ENCODE results near the gene PROZ. TPM values are rescaled to one million over a fixed set of nuclear protein-coding genes. Genes with fewer than 3 reads are reported as not detected.

The PROZ gene
- total RNA-seq, 1 donor from 2014 or later: not detected

DNA sequence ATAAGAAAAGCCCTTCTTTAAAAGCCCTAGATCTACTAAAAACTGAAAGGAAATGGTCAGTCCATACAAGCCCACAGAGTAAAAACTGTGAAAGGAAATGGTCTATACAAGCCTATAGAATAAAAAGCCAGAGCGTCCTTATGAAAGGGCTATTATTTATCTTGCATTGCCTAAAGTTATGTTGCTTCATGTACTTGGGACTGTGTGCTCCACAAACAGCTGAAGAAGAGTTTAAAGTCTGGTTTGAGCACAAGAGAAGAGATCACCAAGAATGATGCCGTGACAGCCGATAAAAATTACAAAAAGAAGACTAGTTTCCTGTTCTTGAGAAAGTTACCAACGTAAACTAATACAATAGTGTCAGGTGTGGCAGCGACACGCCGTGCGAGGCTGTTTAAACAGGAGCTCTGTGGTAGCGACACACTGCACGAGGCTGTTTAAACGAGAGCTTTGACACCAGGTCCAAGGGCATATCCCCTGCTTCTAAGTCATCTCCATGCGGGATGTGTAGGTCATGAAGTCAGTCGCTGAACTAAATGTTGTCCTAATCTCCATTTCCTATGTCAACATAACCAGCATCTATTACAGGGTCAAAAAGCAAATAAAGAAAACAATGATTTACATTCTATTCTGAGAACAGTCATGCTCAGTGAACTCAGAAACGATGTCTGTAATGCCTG, 25.1 kb downstream of the PROZ start:
- DNase-seq (ENCODE audit: low read depth) (no peak), FAIRE-seq (no peak)
- TF ChIP-seq, protein P1, sequence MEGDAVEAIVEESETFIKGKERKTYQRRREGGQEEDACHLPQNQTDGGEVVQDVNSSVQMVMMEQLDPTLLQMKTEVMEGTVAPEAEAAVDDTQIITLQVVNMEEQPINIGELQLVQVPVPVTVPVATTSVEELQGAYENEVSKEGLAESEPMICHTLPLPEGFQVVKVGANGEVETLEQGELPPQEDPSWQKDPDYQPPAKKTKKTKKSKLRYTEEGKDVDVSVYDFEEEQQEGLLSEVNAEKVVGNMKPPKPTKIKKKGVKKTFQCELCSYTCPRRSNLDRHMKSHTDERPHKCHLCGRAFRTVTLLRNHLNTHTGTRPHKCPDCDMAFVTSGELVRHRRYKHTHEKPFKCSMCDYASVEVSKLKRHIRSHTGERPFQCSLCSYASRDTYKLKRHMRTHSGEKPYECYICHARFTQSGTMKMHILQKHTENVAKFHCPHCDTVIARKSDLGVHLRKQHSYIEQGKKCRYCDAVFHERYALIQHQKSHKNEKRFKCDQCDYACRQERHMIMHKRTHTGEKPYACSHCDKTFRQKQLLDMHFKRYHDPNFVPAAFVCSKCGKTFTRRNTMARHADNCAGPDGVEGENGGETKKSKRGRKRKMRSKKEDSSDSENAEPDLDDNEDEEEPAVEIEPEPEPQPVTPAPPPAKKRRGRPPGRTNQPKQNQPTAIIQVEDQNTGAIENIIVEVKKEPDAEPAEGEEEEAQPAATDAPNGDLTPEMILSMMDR (IDR thresholded peaks at IDR 0.05; ENCODE audit: insufficient read depth, low read length, severe bottlenecking): no peak
- Histone ChIP-seq H3K4me3 (ENCODE audit: low read depth, low read length) (no peak overlapping the region), H3K27me3 (ENCODE audit: control insufficient read depth, insufficient read depth, low read length) (no peaks in the 10 kb centered on the region), H3K36me3 (ENCODE audit: control insufficient read depth, insufficient read depth, low read length) (peaks cover 34% of the 10 kb centered on the region)

DNA sequence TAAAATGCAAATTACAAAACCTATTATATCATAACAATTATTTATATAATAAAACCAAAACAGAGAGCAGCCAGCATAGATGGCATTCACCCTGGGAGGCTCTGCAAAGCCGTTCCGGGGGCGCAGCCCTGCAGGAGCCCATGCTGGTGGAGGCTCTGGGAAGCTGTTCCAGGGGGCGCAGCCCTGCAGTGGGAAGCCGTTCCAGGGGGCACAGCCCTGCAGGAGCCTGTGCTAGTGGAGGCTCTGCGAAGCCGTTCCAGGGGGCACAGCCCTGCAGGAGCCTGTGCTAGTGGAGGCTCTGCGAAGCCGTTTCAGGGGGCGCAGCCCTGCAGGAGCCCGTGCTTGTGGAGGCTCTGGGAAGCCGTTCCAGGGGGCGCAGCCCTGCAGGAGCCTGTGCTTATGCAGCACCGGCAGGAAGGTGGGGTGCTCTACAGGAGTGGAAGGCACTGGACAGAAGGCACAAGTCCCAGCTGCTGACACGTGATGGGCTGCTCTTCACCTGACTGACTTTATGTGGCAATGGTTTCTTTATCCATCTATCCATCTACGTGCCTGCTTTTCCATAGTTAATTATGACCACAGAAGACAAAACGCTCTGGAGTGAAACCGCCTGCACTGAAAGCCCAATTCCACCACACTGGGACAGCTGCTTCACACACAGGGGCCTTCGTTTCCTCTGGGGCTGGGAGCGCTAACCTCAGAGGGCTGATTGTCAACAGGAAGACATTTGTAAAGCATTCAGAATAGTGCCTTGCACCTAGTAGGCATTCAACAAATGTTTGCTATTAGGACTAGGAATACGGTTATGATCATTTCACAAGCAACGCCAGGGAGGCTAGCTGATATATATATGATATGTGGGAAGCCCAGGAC, 26.4 kb downstream of the PROZ start:
- Histone ChIP-seq H3K36me3 (ENCODE audit: control insufficient read depth, insufficient read depth, low read length) (peaks cover 30% of the 10 kb centered on the region), H3K4me3 (ENCODE audit: low read depth, low read length) (no peak overlapping the region), H3K27me3 (ENCODE audit: control insufficient read depth, insufficient read depth, low read length) (no peaks in the 10 kb centered on the region)
- FAIRE-seq (no peak), DNase-seq (ENCODE audit: low read depth) (no peak)
- TF ChIP-seq, protein P1 (IDR thresholded peaks at IDR 0.05; ENCODE audit: insufficient read depth, low read length, severe bottlenecking): no peak

DNA sequence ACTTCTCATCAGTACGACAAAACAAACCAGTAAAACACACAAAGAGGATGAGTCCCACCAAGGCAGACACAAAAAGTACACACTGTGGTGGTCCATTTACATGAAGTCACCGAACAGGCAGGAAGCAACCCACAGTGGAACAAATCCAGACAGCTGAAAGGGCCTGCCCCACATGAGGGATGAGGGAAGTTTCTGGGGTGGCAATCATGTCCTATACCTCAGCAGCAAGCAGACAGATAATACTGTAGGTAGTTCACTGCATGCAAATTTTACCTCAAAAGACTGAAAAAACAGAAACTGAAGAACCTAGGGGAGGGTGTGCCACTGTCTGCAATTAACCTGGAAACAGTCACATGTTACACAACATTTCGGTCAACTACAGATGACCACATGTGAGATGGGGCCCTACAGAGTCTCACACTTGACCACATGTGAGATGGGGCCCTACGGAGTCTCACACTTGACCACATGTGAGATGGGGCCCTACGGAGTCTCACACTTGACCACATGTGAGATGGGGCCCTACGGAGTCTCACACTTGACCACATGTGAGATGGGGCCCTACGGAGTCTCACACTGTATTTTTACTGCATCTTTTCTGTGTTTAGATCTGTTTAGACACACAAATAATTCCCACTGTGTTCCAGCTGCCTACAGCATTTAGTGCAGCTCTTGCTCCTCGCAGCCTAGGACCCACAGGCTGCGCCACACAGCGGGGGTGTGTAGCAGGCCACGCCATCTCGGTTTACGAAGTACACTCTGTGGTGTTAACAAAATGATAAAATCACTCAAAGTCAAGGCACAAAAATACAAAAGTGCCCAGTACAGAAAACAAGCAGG, 27.8 kb downstream of the PROZ start:
- peaks cover 24% of the 10 kb centered on the region for H3K36me3 ChIP-seq (ENCODE audit: control insufficient read depth, insufficient read depth, low read length)
- H3K27me3 ChIP-seq (ENCODE audit: control insufficient read depth, insufficient read depth, low read length): no peaks in the 10 kb centered on the region
- no peak overlapping the region for H3K4me3 ChIP-seq (ENCODE audit: low read depth, low read length)
- DNase-seq (ENCODE audit: low read depth) (no peak), FAIRE-seq (no peak)
- TF ChIP-seq, protein P1 (IDR thresholded peaks at IDR 0.05; ENCODE audit: insufficient read depth, low read length, severe bottlenecking): no peak

DNA sequence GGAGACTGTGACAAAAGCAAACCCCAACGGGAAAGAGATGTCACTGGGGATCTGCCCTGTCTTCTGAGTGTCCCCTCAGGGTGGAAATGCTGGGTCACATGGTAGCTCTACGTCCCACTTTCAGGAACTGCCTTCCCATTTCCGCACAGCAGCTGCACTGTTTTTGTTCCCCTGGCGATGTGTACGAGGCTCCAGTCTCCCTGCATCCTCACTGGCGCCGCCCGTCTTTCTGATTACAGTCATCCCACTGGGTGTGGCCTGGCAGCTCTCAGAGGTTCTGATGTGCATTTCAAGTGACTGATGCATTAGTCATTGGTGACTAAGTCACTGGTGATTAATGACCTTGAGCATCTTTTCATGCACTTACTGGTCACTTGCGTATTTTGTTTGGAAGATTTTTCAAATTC, 28.8 kb downstream of the PROZ start:
- no peak overlapping the region for H3K4me3 ChIP-seq (ENCODE audit: low read depth, low read length)
- H3K36me3 ChIP-seq (ENCODE audit: control insufficient read depth, insufficient read depth, low read length): peaks cover 19% of the 10 kb centered on the region
- DNase-seq (ENCODE audit: low read depth): peak; percentile 99
- TF ChIP-seq, protein P1 (IDR thresholded peaks at IDR 0.05; ENCODE audit: insufficient read depth, low read length, severe bottlenecking): peak; percentile 3
- peak; percentile 36 for FAIRE-seq
- no peaks in the 10 kb centered on the region for H3K27me3 ChIP-seq (ENCODE audit: control insufficient read depth, insufficient read depth, low read length)

DNA sequence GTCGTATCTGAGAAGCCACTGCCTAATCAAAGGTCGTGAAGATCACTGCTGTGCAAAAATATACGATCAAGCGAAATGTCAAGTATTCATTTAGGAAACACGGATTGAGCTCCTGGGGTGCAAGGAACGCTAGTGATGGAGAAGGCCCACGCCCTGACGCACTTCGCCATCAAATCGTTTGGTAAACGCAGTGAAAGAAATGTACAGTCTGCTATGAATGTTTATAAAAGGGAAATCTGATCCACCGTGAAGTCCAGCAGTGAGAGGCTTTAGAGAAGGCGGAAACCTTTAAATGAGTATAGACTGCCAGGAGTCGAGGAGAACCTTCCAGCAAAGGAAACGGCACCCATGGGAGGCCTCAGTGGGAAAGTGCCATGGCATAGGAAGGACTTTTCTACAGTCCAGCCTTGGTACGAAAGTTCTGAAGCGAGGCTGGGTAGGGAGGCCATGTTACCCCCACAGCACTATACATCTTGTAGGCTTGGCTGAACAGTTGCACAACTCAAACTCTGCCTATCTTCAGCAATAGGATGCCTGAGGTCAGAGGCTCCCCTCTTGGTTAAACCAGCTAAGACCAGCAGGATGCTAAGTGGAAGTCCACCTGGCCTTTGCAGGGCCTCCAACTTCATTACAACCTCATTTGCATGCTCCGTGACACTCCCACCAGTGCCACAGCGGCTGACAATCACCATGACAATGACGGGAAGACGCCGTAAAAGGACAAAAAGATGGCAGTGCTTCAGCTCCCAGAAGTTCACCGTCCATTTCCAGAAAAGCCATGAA, 29.6 kb downstream of the PROZ start:
- no peaks in the 10 kb centered on the region for H3K27me3 ChIP-seq (ENCODE audit: control insufficient read depth, insufficient read depth, low read length)
- H3K4me3 ChIP-seq (ENCODE audit: low read depth, low read length): no peak overlapping the region
- TF ChIP-seq, protein P1 (IDR thresholded peaks at IDR 0.05; ENCODE audit: insufficient read depth, low read length, severe bottlenecking): no peak
- peaks cover 19% of the 10 kb centered on the region for H3K36me3 ChIP-seq (ENCODE audit: control insufficient read depth, insufficient read depth, low read length)
- DNase-seq (ENCODE audit: low read depth) (no peak), FAIRE-seq (no peak)

Measured in bronchial epithelial cell (primary cell).